ENCODE data around the gene SLC6A11. TPM values are rescaled to one million over a fixed set of nuclear protein-coding genes. Genes with fewer than 3 reads are reported as not detected.

The SLC6A11 gene
- total RNA-seq, 1 donor from 2014 or later = not detected

DNA sequence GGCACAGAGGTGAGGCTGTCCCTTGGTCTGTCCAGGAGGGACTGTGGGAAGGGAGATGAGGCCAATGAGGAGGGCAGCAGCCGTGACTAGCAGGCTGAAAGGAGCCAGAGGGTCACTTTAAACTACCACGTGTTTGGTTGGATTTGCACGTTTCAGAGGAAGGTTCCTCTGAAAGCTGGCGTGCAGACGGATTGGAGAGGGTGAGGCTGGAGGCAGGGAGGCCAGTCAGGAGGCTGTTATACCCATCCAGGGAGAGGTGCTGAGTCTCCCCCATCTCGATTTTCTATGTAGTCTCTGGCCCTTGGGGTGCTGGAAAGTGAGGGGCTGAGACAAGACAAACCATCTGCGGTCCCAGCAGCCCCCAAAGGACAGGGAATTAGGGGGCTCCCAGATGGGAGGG, 116.6 kb downstream of the SLC6A11 start:
- no peak overlapping the region for H3K4me3 ChIP-seq (ENCODE audit: low read depth, low read length)
- TF ChIP-seq, protein P1, sequence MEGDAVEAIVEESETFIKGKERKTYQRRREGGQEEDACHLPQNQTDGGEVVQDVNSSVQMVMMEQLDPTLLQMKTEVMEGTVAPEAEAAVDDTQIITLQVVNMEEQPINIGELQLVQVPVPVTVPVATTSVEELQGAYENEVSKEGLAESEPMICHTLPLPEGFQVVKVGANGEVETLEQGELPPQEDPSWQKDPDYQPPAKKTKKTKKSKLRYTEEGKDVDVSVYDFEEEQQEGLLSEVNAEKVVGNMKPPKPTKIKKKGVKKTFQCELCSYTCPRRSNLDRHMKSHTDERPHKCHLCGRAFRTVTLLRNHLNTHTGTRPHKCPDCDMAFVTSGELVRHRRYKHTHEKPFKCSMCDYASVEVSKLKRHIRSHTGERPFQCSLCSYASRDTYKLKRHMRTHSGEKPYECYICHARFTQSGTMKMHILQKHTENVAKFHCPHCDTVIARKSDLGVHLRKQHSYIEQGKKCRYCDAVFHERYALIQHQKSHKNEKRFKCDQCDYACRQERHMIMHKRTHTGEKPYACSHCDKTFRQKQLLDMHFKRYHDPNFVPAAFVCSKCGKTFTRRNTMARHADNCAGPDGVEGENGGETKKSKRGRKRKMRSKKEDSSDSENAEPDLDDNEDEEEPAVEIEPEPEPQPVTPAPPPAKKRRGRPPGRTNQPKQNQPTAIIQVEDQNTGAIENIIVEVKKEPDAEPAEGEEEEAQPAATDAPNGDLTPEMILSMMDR (conservative IDR thresholded peaks at IDR 0.05; ENCODE audit: low read depth, low read length) = no peak
- DNase-seq (ENCODE audit: low read depth) = no peak

DNA sequence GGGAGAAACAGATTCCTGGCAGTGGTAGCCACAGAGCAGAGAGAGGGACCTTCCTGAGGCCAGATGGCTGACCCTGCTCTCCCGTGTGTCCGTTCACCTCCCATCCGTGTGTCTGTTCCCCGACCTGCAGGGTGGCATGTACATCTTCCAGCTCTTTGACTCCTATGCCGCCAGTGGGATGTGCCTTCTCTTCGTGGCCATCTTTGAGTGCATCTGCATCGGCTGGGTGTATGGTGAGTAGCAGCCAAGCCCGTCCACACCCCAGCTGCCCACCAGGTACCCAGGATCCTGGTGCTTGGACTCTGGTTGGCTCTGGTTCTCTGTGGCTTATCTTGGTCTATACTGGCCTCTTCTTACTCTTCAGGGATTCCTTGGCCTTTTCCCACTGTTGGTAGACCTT, 117.0 kb downstream of the SLC6A11 start:
- H3K4me3 ChIP-seq (ENCODE audit: low read depth, low read length) = no peak overlapping the region
- TF ChIP-seq, protein P1 (conservative IDR thresholded peaks at IDR 0.05; ENCODE audit: low read depth, low read length) = no peak
- DNase-seq (ENCODE audit: low read depth) = no peak

DNA sequence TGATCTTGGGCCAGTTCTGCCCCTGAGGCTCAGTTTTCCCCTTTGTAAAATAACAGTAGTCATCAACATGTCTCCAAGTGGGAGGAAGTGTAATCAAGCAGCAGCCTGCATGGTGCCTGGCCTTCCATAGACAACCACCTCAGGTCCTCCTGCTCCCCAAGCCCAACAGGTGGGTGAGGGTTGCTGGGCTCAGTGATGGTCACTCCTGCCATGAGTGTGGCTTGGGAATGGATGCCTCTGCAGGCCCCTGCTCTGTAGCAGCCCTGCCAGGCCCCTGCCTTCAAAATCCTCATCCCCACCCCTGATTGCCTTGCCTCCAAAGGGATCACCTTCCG, 117.4 kb downstream of the SLC6A11 start:
- H3K4me3 ChIP-seq (ENCODE audit: low read depth, low read length) = no peak overlapping the region
- TF ChIP-seq, protein P1 (conservative IDR thresholded peaks at IDR 0.05; ENCODE audit: low read depth, low read length) = no peak

DNA sequence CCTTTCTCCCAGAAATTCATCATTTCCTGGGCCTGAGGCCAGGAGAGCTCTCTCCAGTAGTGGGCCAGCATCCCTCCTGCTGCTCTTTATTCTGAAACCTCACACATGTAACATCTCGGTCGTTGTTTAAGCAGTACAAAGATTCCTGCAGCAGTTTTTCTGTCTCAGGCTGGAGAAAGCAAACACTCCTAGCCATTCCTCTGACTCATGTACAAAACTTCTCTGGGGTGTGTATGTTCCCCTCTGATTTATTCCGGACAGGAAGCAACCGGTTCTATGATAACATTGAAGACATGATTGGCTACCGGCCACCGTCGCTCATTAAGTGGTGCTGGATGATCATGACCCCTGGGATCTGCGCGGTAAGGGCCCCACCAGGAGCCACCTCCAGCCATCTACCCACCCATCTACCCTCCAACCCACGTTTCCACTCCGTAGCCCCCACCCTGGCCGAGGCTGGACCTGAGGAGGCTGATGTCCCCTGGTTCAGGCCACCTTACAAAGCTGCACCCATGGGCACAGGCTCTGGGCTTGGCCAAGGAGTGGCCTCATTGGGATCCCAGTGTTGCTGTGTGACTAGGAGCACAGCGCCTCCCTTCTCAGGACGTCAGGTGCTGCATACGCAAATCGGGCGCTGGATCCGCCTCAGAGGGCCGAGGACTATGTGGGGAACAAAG, 117.9 kb downstream of the SLC6A11 start:
- no peak for DNase-seq (ENCODE audit: low read depth)
- H3K4me3 ChIP-seq (ENCODE audit: low read depth, low read length) = no peak overlapping the region
- TF ChIP-seq, protein P1 (conservative IDR thresholded peaks at IDR 0.05; ENCODE audit: low read depth, low read length) = no peak

More for the DNA sequence above, 117.4 kb downstream of the SLC6A11 start:
- DNase-seq (ENCODE audit: low read depth) = no peak

DNA sequence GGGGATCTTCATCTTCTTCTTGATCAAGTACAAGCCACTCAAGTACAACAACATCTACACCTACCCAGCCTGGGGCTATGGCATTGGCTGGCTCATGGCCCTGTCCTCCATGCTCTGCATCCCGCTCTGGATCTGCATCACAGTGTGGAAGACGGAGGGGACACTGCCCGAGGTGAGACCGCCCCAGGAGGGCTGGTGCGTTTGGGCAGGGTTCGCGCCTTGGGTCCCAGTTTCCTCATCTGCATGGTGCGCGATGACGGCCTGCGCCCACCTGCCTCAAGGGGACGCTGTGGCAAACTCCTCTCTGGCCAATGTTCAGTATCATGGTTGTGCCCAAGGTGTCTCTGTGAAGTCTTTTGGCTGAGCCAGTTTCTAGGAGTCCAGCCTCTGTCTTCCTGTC, 119.0 kb downstream of the SLC6A11 start:
- H3K4me3 ChIP-seq (ENCODE audit: low read depth, low read length) = no peak overlapping the region
- no peak for DNase-seq (ENCODE audit: low read depth)
- TF ChIP-seq, protein P1 (conservative IDR thresholded peaks at IDR 0.05; ENCODE audit: low read depth, low read length) = no peak

DNA sequence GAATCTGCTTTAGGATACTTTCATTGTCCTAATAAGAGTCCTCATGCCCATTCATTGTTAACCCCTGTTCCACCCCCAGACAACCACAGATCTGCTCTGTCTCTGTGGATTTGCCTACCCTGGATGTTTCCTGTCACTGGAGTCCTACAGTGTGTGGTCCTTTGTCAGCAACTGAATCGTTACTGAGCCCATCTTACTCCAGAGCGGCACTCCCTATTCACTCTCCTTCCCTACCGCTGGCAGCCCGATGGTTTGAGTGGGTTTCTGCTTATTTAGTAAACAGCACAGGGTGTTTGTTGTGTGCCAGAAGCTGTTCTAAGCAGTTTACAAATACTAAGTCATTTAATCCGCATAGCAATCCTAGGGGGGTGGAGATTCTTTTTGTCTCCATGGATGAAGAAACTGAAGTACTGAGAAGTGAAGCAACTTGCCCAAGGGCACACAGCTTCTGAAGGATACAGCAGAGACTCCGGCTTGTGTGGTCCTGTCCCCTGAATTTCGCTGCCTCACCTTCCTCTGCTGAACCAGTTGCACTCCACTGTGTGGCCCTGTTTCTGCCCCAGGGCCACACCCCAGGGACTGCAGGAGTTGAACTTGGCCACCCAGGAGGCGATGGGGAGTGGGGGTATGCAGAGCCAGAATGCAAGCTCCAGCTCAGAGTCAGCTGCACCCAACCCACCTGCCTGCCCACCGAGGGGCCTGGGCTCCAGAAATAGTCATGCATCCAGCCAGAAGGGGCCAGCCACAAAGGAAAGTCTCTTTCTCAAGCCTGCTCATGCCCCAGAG, 120.0 kb downstream of the SLC6A11 start:
- no peak for DNase-seq (ENCODE audit: low read depth)
- TF ChIP-seq, protein P1 (conservative IDR thresholded peaks at IDR 0.05; ENCODE audit: low read depth, low read length) = no peak
- no peak overlapping the region for H3K4me3 ChIP-seq (ENCODE audit: low read depth, low read length)

Data from epithelial cell of proximal tubule (primary cell).